OCI-LY7 (cell line): ENCODE results near the gene EFNA2. TPM values are rescaled to one million over a fixed set of nuclear protein-coding genes. Genes with fewer than 3 reads are reported as not detected.

Experiments used
- BruUV-seq: library from RNA; stranded (reverse); fragments of 400-500 nt; replicated peaks from 2 replicates; lab custom pipeline; 2021; lab: Mats Ljungman, UMichigan
- CTCF ChIA-PET: fragments of 300-600 bp; sonication (Branson Sonifier 250); formaldehyde crosslinking; loops from one replicate; lab custom pipeline; 2022; ENCODE audit warnings: antibody characterized with exemption; ENCODE audit not compliant: unreplicated experiment; lab: Charles Lee
- POLR2A ChIA-PET: fragments of 300-600 bp; sonication (Branson Sonifier 250); formaldehyde crosslinking; loops from one replicate; lab custom pipeline; 2022; ENCODE audit warnings: antibody characterized with exemption; lab: Charles Lee
- DNase-seq: peaks from one replicate; pipeline ENCODE4 v3.0.0-alpha.2; 2015; ENCODE audit warnings: low spot score
- H2AFZ ChIP-seq: fragments of 200-600 bp; sonication (generic), shearing (Covaris generic); 2 replicates; pipeline ENCODE4 v1.6.1; 2014; ENCODE audit warnings: mild to moderate bottlenecking, antibody characterized with exemption, low read length, moderate library complexity
- H3K27ac ChIP-seq: fragments of 200-600 bp; sonication (generic); 2 replicates; pipeline ENCODE4 v1.5.1; 2014; ENCODE audit warnings: mixed run types, low read depth, mild to moderate bottlenecking, moderate library complexity, low read length, inconsistent platforms; ENCODE audit not compliant: poor library complexity, severe bottlenecking
- H3K36me3 ChIP-seq: fragments of 200-600 bp; sonication (generic); 2 replicates; pipeline ENCODE4 v1.6.1; 2014; ENCODE audit warnings: mild to moderate bottlenecking, antibody characterized with exemption, low read length, moderate library complexity, mixed read lengths; ENCODE audit not compliant: insufficient read depth
- H3K4me1 ChIP-seq: fragments of 200-600 bp; sonication (generic); 2 replicates; pipeline ENCODE4 v1.5.1; 2014; ENCODE audit warnings: mild to moderate bottlenecking, low read length; ENCODE audit not compliant: insufficient read depth, poor library complexity, severe bottlenecking
- H3K4me2 ChIP-seq: fragments of 200-600 bp; sonication (generic); 2 replicates; pipeline ENCODE4 v1.6.1; 2014; ENCODE audit warnings: mild to moderate bottlenecking, low read length
- H3K4me3 ChIP-seq: fragments of 200-600 bp; sonication (generic); 2 replicates; pipeline ENCODE4 v1.5.1; 2014; ENCODE audit warnings: mild to moderate bottlenecking, low read depth, low read length; ENCODE audit not compliant: poor library complexity, severe bottlenecking
- H3K79me2 ChIP-seq: fragments of 200-600 bp; sonication (generic); 2 replicates; pipeline ENCODE4 v1.6.1; 2016; ENCODE audit warnings: low read depth, mild to moderate bottlenecking, low read length, moderate library complexity, mixed read lengths; ENCODE audit not compliant: insufficient read depth
- H3K9me2 ChIP-seq: fragments of 200-600 bp; sonication (generic); 2 replicates; pipeline ENCODE4 v1.6.1; 2016; ENCODE audit warnings: mild to moderate bottlenecking, low read length, mixed read lengths; ENCODE audit not compliant: insufficient read depth
- H3K9me3 ChIP-seq: fragments of 200-600 bp; sonication (generic); 2 replicates; pipeline ENCODE4 v1.6.1; 2014; ENCODE audit warnings: mild to moderate bottlenecking, mixed run types, low read length, mixed read lengths
- H4K20me1 ChIP-seq: fragments of 200-600 bp; sonication (generic); 2 replicates; pipeline ENCODE4 v1.6.1; 2014; ENCODE audit warnings: mild to moderate bottlenecking, antibody characterized with exemption, low read length, moderate library complexity, mixed read lengths; ENCODE audit not compliant: insufficient read depth
- CTCF ChIP-seq: fragments of 200-600 bp; sonication (generic); conservative IDR thresholded peaks from 2 replicates; pipeline ENCODE4 v1.5.1; 2014; ENCODE audit warnings: mild to moderate bottlenecking, antibody characterized with exemption, low read length, moderate library complexity, mixed read lengths
- EZH2phosphoT487 ChIP-seq: fragments of 200-600 bp; sonication (generic); IDR thresholded peaks from 2 replicates; pipeline ENCODE4 v1.6.1; 2018; ENCODE audit warnings: low read depth, borderline replicate concordance, mild to moderate bottlenecking, mixed run types, antibody characterized with exemption, low read length, moderate library complexity, mixed read lengths
- intact Hi-C: fragments of 100-400 bp; cut with micrococcal nuclease; formaldehyde crosslinking; loops from one replicate; pipeline ENCODE4 v1.10.0; 2022; ENCODE audit not compliant: unreplicated experiment
- total RNA-seq, 2 experiments: library from RNA; depleted of rRNA in 1 of 2; stranded (reverse); fragments of >200 nt in 1 of 2; shearing (Covaris generic) in 1 of 2; gene quantifications; 2 replicates each; pipeline ENCODE4 v1.2.3, GENCODE V29; 2014 to 2022

EFNA2 gene
- total RNA-seq, 2 experiments from 2014 or later, result not detected

- Histone ChIP-seq H3K79me2 (no peaks in the 10 kb centered on the region), H2AFZ (no peak overlapping the region), H3K9me3 (no peaks in the 10 kb centered on the region), H3K4me1 (peaks cover 18% of the 10 kb centered on the region), H3K4me3 (no peak overlapping the region), H3K4me2 (no peak overlapping the region), H3K36me3 (no peaks in the 10 kb centered on the region), H3K9me2 (no peaks in the 10 kb centered on the region), H3K27ac (no peak overlapping the region), H4K20me1 (no peaks in the 10 kb centered on the region)
- DNase-seq, result no peak
- no TSS peak for BruUV-seq
- ChIA-PET CTCF (no interaction called here), POLR2A (no interaction called here)
- intact Hi-C loops, result no loop called here
- no peak for TF ChIP-seq CTCF
Observed at GRCh38 chr19:1298235-1298634, 12.6 kb downstream of the EFNA2 start.

- Histone ChIP-seq H3K9me3 (no peaks in the 10 kb centered on the region), H2AFZ (no peak overlapping the region), H3K79me2 (no peaks in the 10 kb centered on the region), H3K9me2 (no peaks in the 10 kb centered on the region), H3K4me1 (peaks cover 8% of the 10 kb centered on the region), H4K20me1 (no peaks in the 10 kb centered on the region), H3K27ac (no peak overlapping the region), H3K4me2 (no peak overlapping the region), H3K4me3 (no peak overlapping the region), H3K36me3 (no peaks in the 10 kb centered on the region)
- TF ChIP-seq EZH2phosphoT487, result no peak
- no peak for TF ChIP-seq CTCF
- DNase-seq, result no peak
- POLR2A ChIA-PET, result no interaction called here
- CTCF ChIA-PET, result no interaction called here
- no TSS peak for BruUV-seq
- intact Hi-C loops, result no loop called here
Observed at GRCh38 chr19:1299801-1300200, 14.1 kb downstream of the EFNA2 start.

GRCh38 chr19:1300744-1301490 lies 15.2 kb downstream of the EFNA2 start:
- no TSS peak for BruUV-seq

More at GRCh38 chr19:1300744-1301490, 15.2 kb downstream of the EFNA2 start:
- Histone ChIP-seq H3K4me3 (no peak overlapping the region), H3K9me3 (no peaks in the 10 kb centered on the region), H3K36me3 (no peaks in the 10 kb centered on the region), H3K27ac (no peak overlapping the region), H3K9me2 (no peaks in the 10 kb centered on the region), H3K79me2 (no peaks in the 10 kb centered on the region), H3K4me2 (no peak overlapping the region), H4K20me1 (no peaks in the 10 kb centered on the region), H2AFZ (no peak overlapping the region), H3K4me1 (peaks cover 5% of the 10 kb centered on the region)
- DNase-seq, result no peak
- TF ChIP-seq EZH2phosphoT487, result no peak
- no peak for TF ChIP-seq CTCF
- ChIA-PET CTCF (interaction anchor here (0.6 kb wide), 1 partner anchor 14 kb away, joined by 3 read pairs; no protein-coding TSS in a partner anchor), POLR2A (interaction anchor here (0.6 to 1.0 kb wide), 2 partner anchors 36 to 402 kb away, joined by 3 to 6 read pairs; no protein-coding TSS in a partner anchor)
- intact Hi-C loops, result no loop called here
